ENCODE data around the gene NEURL1B. TPM values are rescaled to one million over a fixed set of nuclear protein-coding genes. Genes with fewer than 3 reads are reported as not detected.

The NEURL1B gene
- total RNA-seq, 4 donors from 2014 or later, result 10.3 to 86.5 (median 17.8) TPM

DNA sequence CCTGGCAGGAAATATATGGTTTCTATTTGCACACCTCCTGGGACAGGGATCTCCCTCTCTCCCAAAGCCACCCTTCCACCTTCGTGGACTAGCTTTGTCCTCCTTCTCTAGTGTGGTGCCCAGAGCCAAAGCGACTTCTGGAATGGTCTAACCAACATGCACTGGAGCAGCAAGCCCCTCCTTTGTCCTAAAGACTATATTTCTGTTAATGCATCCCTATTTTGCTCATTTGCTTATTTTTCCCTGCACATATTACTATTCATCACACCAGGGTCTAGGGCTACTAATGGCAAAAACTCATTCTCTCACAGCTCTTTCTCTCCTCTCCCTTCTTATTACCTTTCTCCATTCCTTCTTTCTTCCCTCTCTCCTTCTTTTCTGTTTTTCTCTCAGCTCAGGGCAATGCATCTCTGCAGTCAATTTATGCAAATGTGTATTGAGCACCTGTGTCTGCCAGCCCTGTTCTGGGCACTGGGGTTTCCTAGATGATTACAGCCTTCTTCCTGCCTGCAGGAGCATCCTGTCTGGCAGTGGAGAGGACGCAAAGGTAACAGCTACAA lies 2.8 kb upstream of the NEURL1B start:
- TF ChIP-seq, protein P1, sequence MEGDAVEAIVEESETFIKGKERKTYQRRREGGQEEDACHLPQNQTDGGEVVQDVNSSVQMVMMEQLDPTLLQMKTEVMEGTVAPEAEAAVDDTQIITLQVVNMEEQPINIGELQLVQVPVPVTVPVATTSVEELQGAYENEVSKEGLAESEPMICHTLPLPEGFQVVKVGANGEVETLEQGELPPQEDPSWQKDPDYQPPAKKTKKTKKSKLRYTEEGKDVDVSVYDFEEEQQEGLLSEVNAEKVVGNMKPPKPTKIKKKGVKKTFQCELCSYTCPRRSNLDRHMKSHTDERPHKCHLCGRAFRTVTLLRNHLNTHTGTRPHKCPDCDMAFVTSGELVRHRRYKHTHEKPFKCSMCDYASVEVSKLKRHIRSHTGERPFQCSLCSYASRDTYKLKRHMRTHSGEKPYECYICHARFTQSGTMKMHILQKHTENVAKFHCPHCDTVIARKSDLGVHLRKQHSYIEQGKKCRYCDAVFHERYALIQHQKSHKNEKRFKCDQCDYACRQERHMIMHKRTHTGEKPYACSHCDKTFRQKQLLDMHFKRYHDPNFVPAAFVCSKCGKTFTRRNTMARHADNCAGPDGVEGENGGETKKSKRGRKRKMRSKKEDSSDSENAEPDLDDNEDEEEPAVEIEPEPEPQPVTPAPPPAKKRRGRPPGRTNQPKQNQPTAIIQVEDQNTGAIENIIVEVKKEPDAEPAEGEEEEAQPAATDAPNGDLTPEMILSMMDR (IDR thresholded peaks at IDR 0.05), result no peak
- ATAC-seq (ENCODE audit: low FRiP score) (no peak), DNase-seq (ENCODE audit: low spot score) (no peak)

DNA sequence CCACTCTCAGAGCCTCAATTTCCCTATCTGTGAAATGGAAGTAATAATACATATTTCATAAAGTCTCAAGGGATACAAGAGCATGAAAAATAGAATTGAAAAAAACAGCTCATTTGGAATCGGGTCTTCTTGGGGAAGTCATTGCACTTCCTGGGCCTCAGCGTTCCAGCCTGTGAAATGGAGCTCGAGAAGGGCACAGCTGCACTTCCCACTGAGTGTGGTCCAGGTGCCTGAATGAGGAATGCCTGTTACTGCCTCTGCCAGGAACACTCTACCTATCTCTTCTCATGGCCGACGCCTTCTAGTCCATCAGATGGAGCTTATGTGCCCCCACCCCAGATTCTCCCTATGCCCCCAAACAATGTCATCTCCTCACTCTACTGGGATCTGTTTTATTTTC lies 924 bp upstream of the NEURL1B start:
- TF ChIP-seq, protein P1 (IDR thresholded peaks at IDR 0.05), result no peak
- ATAC-seq (ENCODE audit: low FRiP score) (no peak), DNase-seq (ENCODE audit: low spot score) (no peak)

DNA sequence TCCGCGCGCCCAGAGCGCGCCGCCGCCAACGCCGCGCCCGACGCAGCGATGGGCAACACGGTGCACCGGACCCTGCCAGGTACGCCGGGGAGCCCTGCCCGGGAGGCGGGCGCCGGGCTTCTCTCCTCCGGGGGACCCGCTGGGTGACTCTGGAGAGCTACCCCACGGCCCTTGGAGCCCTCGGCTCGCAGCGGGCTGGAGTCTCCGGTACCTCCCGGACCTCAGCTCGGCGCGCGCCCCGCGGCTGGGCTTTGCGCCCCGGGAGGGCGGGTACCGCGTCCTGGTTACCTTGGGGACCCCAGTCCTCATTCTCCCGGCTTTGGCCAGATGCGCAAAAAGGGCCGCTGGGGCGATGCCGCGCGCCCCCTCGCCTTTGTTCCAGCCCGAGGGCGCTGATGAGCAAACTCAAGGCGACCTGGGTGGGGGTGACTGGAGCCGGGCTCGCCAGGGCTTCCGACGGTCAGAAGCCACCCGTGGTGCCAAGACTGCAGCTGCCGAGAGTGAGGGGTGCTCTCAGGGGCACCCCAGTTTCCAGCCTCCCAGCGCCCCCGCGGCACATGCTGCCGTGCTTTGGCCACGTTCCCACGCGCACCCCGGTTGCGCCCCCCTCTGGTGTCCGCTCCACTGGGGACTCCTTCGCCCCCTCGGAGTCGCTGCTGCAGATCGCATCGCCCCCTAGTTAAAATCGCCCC lies 442 bp downstream of the NEURL1B start:
- no peak for ATAC-seq (ENCODE audit: low FRiP score)
- TF ChIP-seq, protein P1 (IDR thresholded peaks at IDR 0.05), result no peak
- no peak for DNase-seq (ENCODE audit: low spot score)

DNA sequence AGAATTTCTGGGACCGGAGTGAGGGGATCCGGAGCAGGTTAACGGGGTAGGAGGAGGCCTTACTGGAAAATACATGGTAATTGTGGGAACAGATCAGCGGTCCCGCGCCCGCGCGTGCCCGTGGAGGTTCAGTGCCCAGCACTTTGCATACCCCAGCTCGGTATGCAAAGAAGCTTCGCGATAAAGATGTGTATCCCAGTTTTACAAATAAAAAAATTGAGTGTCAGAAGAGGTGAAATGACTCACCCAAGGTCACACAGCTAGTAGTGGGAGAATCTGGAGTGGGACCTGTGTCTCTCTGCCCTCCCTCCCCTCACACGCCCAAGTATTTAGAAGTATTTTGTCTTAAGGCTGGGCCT lies 967 bp downstream of the NEURL1B start:
- TF ChIP-seq, protein P1 (IDR thresholded peaks at IDR 0.05), result no peak
- DNase-seq (ENCODE audit: low spot score) (no peak), ATAC-seq (ENCODE audit: low FRiP score) (no peak)

DNA sequence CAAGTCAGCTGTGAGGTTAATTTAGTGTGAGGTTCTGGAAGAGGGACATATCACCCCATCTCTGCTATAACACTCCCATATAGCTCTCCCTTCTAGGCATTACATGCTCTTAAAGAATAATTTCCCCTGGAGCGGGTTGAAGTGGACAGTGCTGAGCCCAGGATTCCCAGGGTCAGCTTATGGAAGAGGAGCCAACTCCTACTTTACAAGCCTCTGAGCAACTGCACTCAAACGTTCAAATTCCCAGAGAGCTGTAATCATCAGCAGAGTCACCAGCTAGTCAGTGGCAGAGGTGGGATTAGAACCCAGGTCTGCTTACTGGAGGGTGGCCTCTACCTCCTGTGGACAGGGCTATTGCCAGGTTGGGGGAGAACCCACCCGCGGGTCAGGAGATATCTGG lies 1.4 kb downstream of the NEURL1B start:
- DNase-seq (ENCODE audit: low spot score) (no peak), ATAC-seq (ENCODE audit: low FRiP score) (no peak)
- TF ChIP-seq, protein P1 (IDR thresholded peaks at IDR 0.05), result no peak

DNA sequence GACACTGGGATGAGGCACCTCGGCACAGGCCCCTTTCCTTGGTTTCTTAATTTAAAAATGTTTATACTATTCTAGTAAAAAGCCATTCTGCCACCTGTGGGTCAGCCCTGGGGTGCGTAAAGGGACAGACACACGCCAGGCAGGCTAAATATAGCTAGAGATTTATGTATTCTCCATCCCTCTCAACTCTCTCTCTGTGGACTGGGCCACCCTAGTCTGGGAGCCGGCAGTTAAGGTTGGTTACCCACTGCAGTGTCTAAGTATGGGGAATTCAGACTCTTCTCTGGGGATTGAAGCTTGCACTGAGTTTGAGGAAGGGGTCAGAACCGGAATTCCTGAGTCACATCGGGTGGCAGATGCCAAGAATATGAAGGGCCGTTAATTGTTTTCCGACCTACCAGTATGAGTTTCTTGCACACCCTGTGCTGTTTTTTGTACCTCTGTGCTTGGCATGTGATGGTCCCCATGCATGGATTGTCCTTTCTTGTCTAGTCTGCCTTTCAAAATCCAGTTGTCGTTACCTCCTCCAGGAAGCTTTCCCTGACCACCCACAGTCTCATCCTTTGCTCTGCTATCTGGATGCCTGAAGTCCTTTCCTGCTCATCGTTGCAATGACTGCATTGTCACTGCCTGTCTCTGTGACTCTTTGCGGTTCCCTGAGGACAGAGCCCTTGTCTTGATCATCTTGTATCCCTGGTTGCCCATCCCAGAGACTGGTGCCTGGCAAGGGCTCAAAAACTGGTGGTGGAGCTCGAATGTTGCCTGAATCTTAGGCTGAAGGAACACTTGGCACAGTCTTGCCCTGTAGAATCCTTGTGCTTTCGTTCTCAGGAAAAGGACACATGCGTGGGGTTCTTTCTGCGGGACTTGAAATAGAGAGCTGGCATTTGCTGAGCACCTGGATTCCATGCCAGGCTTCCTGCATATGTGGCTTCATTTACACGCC lies 2.1 kb downstream of the NEURL1B start:
- ATAC-seq (ENCODE audit: low FRiP score) (no peak), DNase-seq (ENCODE audit: low spot score) (no peak)
- TF ChIP-seq, protein P1 (IDR thresholded peaks at IDR 0.05), result no peak

All from omental fat pad (tissue), 4 donors.